ENCODE measurements around the gene VPS41. TPM values are rescaled to one million over a fixed set of nuclear protein-coding genes. Genes with fewer than 3 reads are reported as not detected.

The VPS41 gene
- total RNA-seq, 1 experiment from 2014 or later = 37.3 TPM

DNA sequence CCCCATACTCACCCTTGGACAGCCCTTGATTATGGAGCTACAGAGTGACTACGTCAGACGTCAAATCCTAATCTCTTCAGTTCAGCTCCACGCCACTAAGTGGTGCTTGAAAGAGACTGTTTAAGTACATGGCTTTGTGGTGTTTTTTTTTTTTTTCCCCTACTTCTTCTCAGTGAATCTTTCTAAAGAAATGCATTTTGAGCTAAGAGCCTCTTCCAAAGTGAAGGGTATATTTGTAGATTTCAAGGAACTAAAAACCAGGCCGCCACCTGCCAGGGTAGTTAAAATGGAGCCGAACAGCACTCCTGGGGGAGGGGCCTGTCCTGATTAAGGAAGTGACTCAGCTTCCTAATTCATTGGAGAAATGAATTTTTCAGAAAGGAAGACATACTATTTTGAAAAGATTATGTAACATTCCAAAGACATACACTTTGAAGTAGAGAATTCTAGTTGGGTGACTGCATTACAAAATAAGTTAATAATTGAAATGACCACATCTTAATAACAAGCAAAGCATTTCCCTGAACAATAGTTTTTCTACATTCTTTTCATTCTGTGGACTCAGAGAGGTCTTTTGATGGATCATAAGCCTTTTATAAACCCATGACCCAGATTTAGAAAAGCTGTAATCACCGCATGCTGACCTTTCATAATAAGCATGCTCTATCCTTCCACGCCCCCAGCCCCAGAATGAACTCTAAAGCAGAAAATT, 20.6 kb upstream of the VPS41 start:
- 0 out of 2 replicates have a peak, but pooled peaks cover 6% of the 10 kb centered on the region for H3K4me1 ChIP-seq
- no peak overlapping the region for H3K27ac ChIP-seq
- no peaks in the 10 kb centered on the region for H3K9me3 ChIP-seq (replicated peaks)
- H3K36me3 ChIP-seq = no peaks in the 10 kb centered on the region
- H3K27me3 ChIP-seq = no peaks in the 10 kb centered on the region
- no peak overlapping the region for H3K4me3 ChIP-seq
- no peak for DNase-seq

DNA sequence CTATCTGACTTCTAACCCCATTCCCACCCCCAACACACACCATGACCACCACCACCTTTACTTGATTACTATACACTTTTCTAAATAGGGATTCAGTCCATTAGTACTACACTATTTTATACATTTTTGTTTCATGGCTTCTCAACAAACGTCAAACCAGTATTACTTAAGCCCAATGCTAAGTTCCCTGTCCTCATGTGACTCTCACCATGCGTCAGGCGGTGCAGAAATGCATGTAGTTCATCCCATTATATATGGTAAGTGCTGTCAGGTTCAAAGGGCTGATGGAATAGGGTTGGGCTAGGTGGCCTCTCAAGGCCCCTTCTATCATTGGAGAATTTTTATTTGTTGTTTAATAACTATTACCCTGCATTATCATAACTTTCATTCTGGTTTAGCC, 19.5 kb upstream of the VPS41 start:
- Histone ChIP-seq H3K4me3 (no peak overlapping the region), H3K27me3 (no peaks in the 10 kb centered on the region), H3K27ac (no peak overlapping the region), H3K4me1 (0 out of 2 replicates have a peak, but pooled peaks cover 6% of the 10 kb centered on the region), H3K9me3 (replicated peaks) (no peaks in the 10 kb centered on the region), H3K36me3 (no peaks in the 10 kb centered on the region)
- DNase-seq = no peak

DNA sequence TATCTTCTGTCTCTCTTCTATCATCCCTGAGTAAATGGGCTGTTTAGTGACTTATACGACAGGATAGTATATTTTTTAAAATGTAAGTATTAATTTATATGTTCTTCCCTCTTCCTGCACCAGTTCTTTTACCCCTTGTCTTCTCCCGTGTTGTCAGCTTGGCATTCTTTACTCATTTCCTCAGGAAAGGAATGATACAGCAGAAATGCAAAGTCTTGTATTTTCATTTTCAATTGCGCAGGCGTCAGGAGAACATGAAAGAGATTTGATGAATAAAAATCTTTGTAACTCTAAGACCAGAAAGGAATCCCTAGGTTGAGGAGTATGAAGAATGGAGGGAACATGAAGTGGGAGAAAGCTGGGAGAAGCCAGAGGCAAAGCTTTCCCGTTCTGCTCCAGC, 18.8 kb upstream of the VPS41 start:
- Histone ChIP-seq H3K27me3 (no peaks in the 10 kb centered on the region), H3K9me3 (replicated peaks) (no peaks in the 10 kb centered on the region), H3K36me3 (no peaks in the 10 kb centered on the region), H3K27ac (no peak overlapping the region), H3K4me1 (0 out of 2 replicates have a peak, but pooled peaks cover 6% of the 10 kb centered on the region), H3K4me3 (no peak overlapping the region)
- DNase-seq = no peak

DNA sequence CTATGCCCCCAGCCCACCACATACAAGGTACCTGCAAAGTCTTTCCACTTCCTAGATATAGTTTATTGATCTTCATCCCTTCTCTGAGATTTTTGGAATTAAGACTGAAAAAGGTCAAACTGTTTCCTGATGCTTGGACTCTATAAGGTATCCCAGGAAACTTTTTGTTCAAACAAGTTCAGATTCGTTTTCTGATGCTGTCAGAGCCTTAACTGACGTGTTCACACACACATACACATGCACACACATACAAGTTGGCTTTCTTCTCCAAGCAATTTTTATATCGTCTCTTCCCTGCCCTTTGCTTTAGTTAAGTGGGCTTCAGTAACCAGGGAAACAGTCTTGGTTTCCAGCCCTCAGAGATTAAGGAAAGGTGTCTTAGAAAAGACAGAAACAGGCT, 11.7 kb upstream of the VPS41 start:
- Histone ChIP-seq H3K27me3 (no peaks in the 10 kb centered on the region; the same call in 1 of the 2 replicates), H3K4me1 (no peaks in the 10 kb centered on the region), H3K36me3 (no peaks in the 10 kb centered on the region)

DNA sequence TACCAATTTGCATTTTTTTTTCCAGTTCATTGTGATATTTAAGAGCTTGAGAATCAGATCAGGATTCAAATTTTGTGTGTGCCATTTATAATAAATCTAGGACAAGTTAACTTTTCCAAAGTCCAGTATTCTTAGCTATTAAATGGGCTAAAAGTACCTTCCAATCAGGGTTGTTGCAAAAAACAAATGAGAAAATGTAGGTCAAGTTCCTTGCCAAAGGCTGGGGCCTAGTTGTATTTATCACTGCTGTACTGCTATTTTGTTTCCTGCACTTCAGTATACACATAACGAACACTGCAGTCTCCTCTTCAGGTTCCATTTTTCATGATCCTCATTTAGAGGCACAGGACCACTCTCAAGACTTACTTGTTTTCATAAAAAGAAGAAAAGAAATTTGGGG, 7.4 kb upstream of the VPS41 start:
- Histone ChIP-seq H3K27ac (no peak overlapping the region), H3K27me3 (no peaks in the 10 kb centered on the region; the same call in 1 of the 2 replicates), H3K9me3 (replicated peaks) (no peaks in the 10 kb centered on the region), H3K4me1 (no peaks in the 10 kb centered on the region), H3K36me3 (no peaks in the 10 kb centered on the region), H3K4me3 (no peak overlapping the region)
- no peak for DNase-seq

More for the DNA sequence above, 11.7 kb upstream of the VPS41 start:
- Histone ChIP-seq H3K27ac (no peak overlapping the region), H3K9me3 (replicated peaks) (no peaks in the 10 kb centered on the region), H3K4me3 (no peak overlapping the region)
- DNase-seq = no peak

DNA sequence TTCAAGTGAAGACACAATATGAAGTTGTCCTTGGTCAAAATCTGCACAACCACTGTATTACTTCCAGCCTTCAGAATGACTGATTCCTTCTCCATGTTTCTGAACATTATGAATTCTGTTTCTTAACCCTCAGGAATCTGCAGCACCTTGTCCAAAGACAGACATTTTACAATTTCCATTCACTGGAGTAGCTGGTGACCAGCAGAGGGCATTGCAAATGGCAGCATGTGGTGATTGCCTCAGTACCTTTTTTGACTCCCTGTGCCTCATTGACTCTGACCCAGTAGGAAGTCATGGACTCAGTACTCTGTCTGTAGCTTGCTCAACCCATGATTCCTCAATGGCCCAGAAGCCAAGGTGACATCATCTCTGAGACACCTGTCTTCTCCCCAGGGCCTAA, 879 bp upstream of the VPS41 start:
- Histone ChIP-seq H3K36me3 (no peaks in the 10 kb centered on the region), H3K27me3 (no peaks in the 10 kb centered on the region), H3K4me3 (no peak overlapping the region), H3K27ac (no peak overlapping the region), H3K4me1 (no peaks in the 10 kb centered on the region), H3K9me3 (replicated peaks) (no peaks in the 10 kb centered on the region)
- DNase-seq = no peak

DNA sequence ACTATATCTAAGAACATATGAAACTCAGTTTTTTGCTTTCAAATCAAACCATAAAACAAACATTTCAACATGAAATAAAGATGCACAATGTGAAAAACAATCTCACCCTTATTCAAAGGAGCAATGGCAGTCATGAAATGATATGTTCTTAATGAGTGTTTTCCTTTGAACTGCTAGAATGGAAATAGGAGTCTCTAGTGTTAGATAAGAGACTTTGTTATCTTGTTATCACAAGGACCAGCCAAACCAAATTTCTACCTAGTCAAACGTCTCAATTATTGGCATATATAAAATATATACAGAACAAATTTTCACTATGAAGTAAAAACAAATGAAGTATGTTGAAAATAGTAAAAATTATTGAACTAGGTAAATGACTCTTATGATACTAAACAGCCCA, 1.2 kb downstream of the VPS41 start:
- Histone ChIP-seq H3K4me1 (no peaks in the 10 kb centered on the region), H3K36me3 (no peaks in the 10 kb centered on the region), H3K27me3 (no peaks in the 10 kb centered on the region), H3K27ac (no peak overlapping the region), H3K9me3 (replicated peaks) (no peaks in the 10 kb centered on the region), H3K4me3 (no peak overlapping the region)
- DNase-seq = no peak

DNA sequence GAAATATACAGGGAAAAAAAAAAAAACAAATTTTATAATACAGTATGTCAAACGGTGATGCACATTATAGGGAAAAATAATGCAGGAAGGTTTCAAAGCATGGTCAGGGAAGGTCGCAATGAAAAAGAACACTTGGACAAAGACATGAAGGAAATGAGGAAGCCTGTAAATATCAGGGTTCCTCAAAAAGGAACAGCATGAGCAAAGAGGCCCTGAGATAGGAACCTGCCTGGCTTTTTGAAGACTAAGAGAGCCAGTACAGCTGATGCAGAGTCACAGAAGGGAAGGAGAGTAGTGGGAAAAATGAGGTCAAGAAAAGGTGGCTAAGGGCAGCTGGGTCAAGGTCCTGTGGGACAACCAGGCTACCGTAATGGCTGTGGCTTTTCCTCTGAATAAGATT, 1.9 kb downstream of the VPS41 start:
- Histone ChIP-seq H3K4me1 (no peaks in the 10 kb centered on the region), H3K4me3 (no peak overlapping the region), H3K27me3 (no peaks in the 10 kb centered on the region), H3K9me3 (replicated peaks) (no peaks in the 10 kb centered on the region), H3K36me3 (no peaks in the 10 kb centered on the region), H3K27ac (no peak overlapping the region)
- DNase-seq = no peak

DNA sequence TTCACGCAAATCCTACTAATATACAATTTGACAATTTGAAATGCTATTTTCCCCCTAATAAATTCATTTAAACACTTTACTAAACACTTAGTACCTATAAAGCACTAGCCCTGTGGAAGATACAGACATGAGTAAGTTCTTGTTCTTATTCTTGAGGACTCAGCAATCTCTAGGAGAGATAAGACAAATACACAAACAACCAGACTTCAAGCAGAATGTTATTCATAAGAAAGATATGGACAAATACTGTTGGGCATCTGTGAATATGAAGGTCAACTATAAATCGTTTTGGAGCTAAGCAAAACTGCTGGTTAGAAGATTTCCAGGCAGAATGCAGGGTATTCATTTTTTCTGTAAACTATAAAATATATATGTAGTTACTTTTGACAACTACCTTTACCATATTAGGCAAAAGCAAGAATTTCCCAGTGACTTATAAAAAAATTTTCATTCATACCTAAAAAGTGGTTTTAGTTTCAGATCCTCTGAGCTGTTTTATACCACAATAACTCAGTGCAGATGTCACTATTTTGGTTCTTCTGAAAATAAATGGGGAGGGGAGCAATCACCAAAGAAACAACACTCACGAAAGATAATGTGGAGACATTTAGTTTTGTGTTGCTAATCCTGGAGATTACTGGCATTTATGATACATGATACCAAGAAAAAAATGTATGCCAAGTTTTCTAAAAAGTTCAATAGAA, 3.8 kb downstream of the VPS41 start:
- Histone ChIP-seq H3K9me3 (replicated peaks) (no peaks in the 10 kb centered on the region), H3K27ac (no peak overlapping the region), H3K36me3 (no peaks in the 10 kb centered on the region), H3K27me3 (no peaks in the 10 kb centered on the region), H3K4me3 (no peak overlapping the region), H3K4me1 (no peaks in the 10 kb centered on the region)
- DNase-seq = no peak

DNA sequence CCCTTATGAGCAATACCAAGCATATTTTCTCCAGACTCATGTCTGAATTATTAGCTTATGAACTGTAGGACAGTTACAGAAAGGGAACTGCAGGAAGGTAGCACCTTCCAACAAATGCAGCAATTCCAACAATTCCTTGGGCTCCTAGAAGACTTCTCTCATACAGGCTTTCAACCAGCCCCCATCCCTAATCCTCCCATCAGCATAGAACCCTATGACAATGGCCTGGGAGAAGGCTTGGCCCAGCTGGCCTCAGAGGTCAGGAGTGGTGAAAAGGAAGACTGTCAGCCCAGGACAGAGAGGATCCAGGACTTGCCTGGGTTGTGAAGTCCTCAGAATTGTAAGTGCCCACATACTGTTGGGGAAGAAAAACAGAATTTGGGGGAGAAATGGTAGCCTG, 5.9 kb downstream of the VPS41 start:
- Histone ChIP-seq H3K27me3 (no peaks in the 10 kb centered on the region), H3K36me3 (no peaks in the 10 kb centered on the region), H3K4me1 (no peaks in the 10 kb centered on the region), H3K9me3 (replicated peaks) (no peaks in the 10 kb centered on the region), H3K27ac (no peak overlapping the region), H3K4me3 (no peak overlapping the region)
- no peak for DNase-seq

DNA sequence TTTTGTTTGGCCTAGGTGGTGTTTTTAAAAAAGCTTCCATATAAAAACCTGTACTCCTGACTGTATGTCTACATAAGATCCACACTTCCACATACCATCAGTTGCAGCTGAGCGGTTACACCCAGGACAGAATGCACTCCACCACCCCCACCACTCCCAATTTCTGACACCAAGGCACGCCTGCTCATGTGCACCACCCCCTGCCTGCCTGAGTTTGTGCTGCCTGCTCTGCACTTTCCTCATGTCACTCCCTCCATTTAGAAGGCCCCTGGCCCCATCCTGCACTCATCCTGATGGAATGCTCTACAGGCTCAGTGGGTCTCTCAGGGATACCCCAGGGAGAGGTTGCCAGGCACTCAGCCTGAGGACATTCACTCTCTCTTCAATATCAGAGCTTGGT, 6.5 kb downstream of the VPS41 start:
- Histone ChIP-seq H3K4me3 (no peak overlapping the region), H3K36me3 (no peaks in the 10 kb centered on the region), H3K27me3 (no peaks in the 10 kb centered on the region), H3K9me3 (replicated peaks) (no peaks in the 10 kb centered on the region), H3K27ac (no peak overlapping the region), H3K4me1 (no peaks in the 10 kb centered on the region)
- no peak for DNase-seq

DNA sequence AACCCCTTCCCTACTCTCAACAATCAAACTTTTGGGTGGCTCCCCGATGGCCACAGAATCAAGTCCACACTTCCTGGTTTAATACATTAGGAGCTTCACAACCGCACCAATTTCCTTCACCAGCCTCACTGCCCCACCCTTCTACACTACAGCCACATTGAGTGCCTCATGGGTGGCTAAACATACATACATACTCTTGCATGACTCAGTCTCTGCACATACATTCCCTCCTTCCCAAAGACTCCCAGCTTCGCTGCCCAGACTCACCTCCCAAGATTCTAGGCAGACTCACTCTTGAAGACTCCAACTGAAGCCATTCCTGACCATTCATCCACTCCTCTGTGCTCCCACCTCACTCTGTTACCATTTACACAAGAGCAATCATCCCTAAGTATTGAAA, 15.9 kb downstream of the VPS41 start:
- no peak for DNase-seq
- H3K4me1 ChIP-seq = no peaks in the 10 kb centered on the region
- H3K4me3 ChIP-seq = no peak overlapping the region
- H3K9me3 ChIP-seq (replicated peaks) = no peaks in the 10 kb centered on the region
- H3K27me3 ChIP-seq = no peaks in the 10 kb centered on the region
- H3K36me3 ChIP-seq = no peaks in the 10 kb centered on the region
- H3K27ac ChIP-seq = no peak overlapping the region

DNA sequence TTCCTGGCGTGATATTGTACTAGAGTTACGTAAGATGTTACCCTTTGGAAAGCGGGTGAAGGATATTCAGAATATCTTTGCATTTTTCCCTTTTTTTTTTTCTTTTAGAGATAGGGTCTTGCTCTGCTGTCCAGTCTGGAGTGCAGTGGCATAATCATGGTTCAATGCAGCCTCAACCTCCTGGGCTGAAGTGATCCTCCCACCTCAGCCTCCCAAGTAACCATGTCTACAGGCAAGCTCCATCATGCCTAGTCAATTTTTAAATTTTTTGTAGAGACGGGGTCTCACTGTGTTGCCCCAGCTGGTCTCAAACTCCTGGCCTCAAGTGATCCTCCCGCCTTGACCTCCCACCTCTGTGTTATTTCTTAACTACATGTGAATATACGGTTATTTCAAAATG, 18.4 kb downstream of the VPS41 start:
- Histone ChIP-seq H3K4me3 (no peak overlapping the region), H3K36me3 (no peaks in the 10 kb centered on the region), H3K9me3 (replicated peaks) (no peaks in the 10 kb centered on the region; the same call in 1 of the 2 replicates), H3K27ac (no peak overlapping the region), H3K4me1 (no peaks in the 10 kb centered on the region), H3K27me3 (no peaks in the 10 kb centered on the region)
- no peak for DNase-seq

DNA sequence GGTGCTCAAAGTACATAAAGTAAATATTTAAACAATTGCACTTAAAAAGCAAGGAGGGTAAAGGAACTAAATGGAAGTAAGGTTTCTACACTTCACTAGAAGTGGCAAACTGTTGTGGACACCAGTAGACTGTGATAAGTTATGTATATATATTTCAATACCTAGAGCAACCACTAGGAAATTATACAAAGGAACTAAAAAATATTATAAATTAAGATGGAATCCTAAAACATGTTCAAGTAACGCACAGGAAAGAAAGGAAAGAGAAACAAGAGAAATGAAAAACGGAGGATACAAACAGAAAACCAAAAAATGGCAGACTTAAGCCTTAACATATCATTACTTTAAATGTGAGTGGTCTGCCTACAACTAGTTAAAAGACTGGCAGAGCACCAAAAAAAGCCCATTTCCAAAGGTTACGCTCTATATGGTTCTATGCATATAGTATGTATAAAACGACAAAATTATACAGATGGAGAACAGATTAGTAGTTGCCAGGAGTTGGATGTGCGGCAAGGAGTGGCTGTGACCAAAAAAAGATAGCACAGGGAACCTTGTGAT, 19.0 kb downstream of the VPS41 start:
- Histone ChIP-seq H3K27me3 (no peaks in the 10 kb centered on the region), H3K36me3 (no peaks in the 10 kb centered on the region), H3K4me3 (no peak overlapping the region), H3K4me1 (no peaks in the 10 kb centered on the region), H3K9me3 (replicated peaks) (no peaks in the 10 kb centered on the region; the same call in 1 of the 2 replicates), H3K27ac (no peak overlapping the region)
- no peak for DNase-seq

DNA sequence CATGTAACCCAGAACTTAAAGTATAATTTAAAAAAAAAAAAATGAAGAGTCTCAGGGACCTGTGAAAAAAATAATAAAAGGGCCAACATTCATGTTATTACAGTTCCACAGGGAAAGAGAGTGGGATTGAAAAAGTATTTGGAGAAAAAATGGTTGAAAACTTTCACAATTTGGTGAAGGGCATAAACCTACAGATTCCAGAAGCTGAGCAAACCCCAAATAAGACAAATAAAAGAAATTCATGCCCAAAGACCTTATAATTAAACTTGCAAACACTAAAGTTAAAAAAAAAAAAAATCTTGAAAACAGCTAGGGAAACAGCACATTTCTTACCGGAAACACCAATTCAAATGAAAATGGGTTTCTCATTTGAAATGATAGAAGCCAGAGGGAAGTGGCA, 19.9 kb downstream of the VPS41 start:
- Histone ChIP-seq H3K4me1 (no peaks in the 10 kb centered on the region), H3K27me3 (no peaks in the 10 kb centered on the region), H3K27ac (no peak overlapping the region), H3K9me3 (replicated peaks) (no peaks in the 10 kb centered on the region; the same call in 1 of the 2 replicates), H3K4me3 (no peak overlapping the region), H3K36me3 (no peaks in the 10 kb centered on the region)
- no peak for DNase-seq

Data from SJCRH30 (cell line).